Vagina (tissue), 2 donors: ENCODE data around the gene CAMSAP1. TPM values are rescaled to one million over a fixed set of nuclear protein-coding genes. Genes with fewer than 3 reads are reported as not detected.

Experiments
- DNase-seq, 2 donors: peaks; one replicate each; pipeline ENCODE4 v3.0.0-alpha.2; 2017; ENCODE audit errors: extremely low spot score in 2 of 2
- H3K27ac ChIP-seq: fragments of 200-600 bp; sonication (generic); one replicate; pipeline ENCODE4 v1.5.1; 2019
- H3K27me3 ChIP-seq: fragments of 200-600 bp; sonication (generic); one replicate; pipeline ENCODE4 v1.5.1; 2019
- H3K36me3 ChIP-seq, 2 donors: fragments of 200-600 bp; sonication (generic); one replicate each; pipeline ENCODE4 v1.5.1; 2017 to 2019
- H3K4me1 ChIP-seq: fragments of 200-600 bp; sonication (generic); one replicate; pipeline ENCODE4 v1.5.1; 2019
- H3K4me3 ChIP-seq, 2 donors: fragments of 200-600 bp; sonication (generic); 1 replicate in 1 of 2; 2 replicates in 1 of 2; pipeline ENCODE4 v1.5.1; 2016 to 2019
- H3K9me3 ChIP-seq: fragments of 200-600 bp; sonication (generic); one replicate; pipeline ENCODE4 v1.5.1; 2019
- CTCF ChIP-seq, 3 experiments: fragments of 450-650 bp in 2 of 3; fragments of 200-600 bp in 1 of 3; sonication (generic) in 1 of 3; IDR thresholded peaks; one replicate each; pipeline ENCODE4 v1.5.1; 2017 to 2019; ENCODE audit warnings: antibody characterized with exemption in 3 of 3, mild to moderate bottlenecking in 2 of 3, moderate library complexity in 2 of 3
- POLR2A ChIP-seq, 2 donors: fragments of 450-650 bp; IDR thresholded peaks; one replicate each; pipeline ENCODE4 v1.6.1; 2017; ENCODE audit warnings: antibody characterized with exemption in 2 of 2, mild to moderate bottlenecking in 2 of 2, moderate library complexity in 2 of 2
- POLR2AphosphoS5 ChIP-seq, 2 donors: sonication (generic); formaldehyde crosslinking; IDR thresholded peaks; one replicate each; pipeline ENCODE4 v1.9.0; 2017; ENCODE audit warnings: antibody characterized with exemption in 2 of 2, mild to moderate bottlenecking in 2 of 2, low read depth in 1 of 2; ENCODE audit not compliant: insufficient read depth in 1 of 2
- intact Hi-C: fragments of 100-400 bp; cut with DNase I; formaldehyde crosslinking; loops from one replicate; pipeline ENCODE4 v1.15.1; 2023
- total RNA-seq: library from RNA; depleted of rRNA; stranded (reverse); fragments of >200 nt; gene quantifications from one replicate; pipeline ENCODE4 v1.2.3, GENCODE V29; 2016

CAMSAP1 gene
- total RNA-seq, 1 donor from 2014 or later = 20.9 TPM

GRCh38 chr9:135794057-135794335 lies 113.3 kb downstream of the CAMSAP1 start:
- no peaks in the 10 kb centered on the region for H3K36me3 ChIP-seq
- no peaks in the 10 kb centered on the region for H3K9me3 ChIP-seq
- H3K27ac ChIP-seq = no peak overlapping the region
- peaks cover 13% of the 10 kb centered on the region for H3K4me1 ChIP-seq
- no peaks in the 10 kb centered on the region for H3K27me3 ChIP-seq
- no peak overlapping the region for H3K4me3 ChIP-seq
- intact Hi-C loops = no loop called here
- TF ChIP-seq POLR2A (IDR thresholded peaks at IDR 0.05) (no peak), CTCF (IDR thresholded peaks at IDR 0.05) (no peak), POLR2AphosphoS5 (IDR thresholded peaks at IDR 0.05; ENCODE audit: insufficient read depth in 1 of 2, low read depth in 1 of 2) (no peak)
- DNase-seq = no peak

- no peak for DNase-seq
- Histone ChIP-seq H3K27me3 (no peaks in the 10 kb centered on the region), H3K27ac (no peak overlapping the region), H3K9me3 (no peaks in the 10 kb centered on the region), H3K4me1 (peaks cover 13% of the 10 kb centered on the region), H3K4me3 (no peak overlapping the region), H3K36me3 (no peaks in the 10 kb centered on the region)
- intact Hi-C loops = no loop called here
- TF ChIP-seq POLR2A (IDR thresholded peaks at IDR 0.05) (no peak), POLR2AphosphoS5 (IDR thresholded peaks at IDR 0.05; ENCODE audit: insufficient read depth in 1 of 2, low read depth in 1 of 2) (no peak), CTCF (IDR thresholded peaks at IDR 0.05) (no peak)
These were observed 113.9 kb downstream of the CAMSAP1 start for GRCh38 chr9:135793221-135794056.

GRCh38 chr9:135792268-135793128 lies 114.8 kb downstream of the CAMSAP1 start:
- Histone ChIP-seq H3K27me3 (no peaks in the 10 kb centered on the region), H3K4me3 (no peak overlapping the region), H3K4me1 (peaks cover 4% of the 10 kb centered on the region), H3K27ac (no peak overlapping the region), H3K9me3 (no peaks in the 10 kb centered on the region), H3K36me3 (no peaks in the 10 kb centered on the region)
- no peak for TF ChIP-seq POLR2A (IDR thresholded peaks at IDR 0.05)
- no peak for TF ChIP-seq POLR2AphosphoS5 (IDR thresholded peaks at IDR 0.05; ENCODE audit: insufficient read depth in 1 of 2, low read depth in 1 of 2)
- no peak for TF ChIP-seq CTCF (IDR thresholded peaks at IDR 0.05)
- no peak for DNase-seq
- intact Hi-C loops = no loop called here

GRCh38 chr9:135791431-135792267 lies 115.7 kb downstream of the CAMSAP1 start:
- Histone ChIP-seq H3K27me3 (no peaks in the 10 kb centered on the region), H3K4me1 (no peaks in the 10 kb centered on the region), H3K4me3 (no peak overlapping the region), H3K9me3 (no peaks in the 10 kb centered on the region), H3K27ac (no peak overlapping the region), H3K36me3 (no peaks in the 10 kb centered on the region)
- no peak for DNase-seq
- intact Hi-C loops = no loop called here
- TF ChIP-seq CTCF (IDR thresholded peaks at IDR 0.05) = no peak
- TF ChIP-seq POLR2A (IDR thresholded peaks at IDR 0.05) = no peak
- TF ChIP-seq POLR2AphosphoS5 (IDR thresholded peaks at IDR 0.05; ENCODE audit: insufficient read depth in 1 of 2, low read depth in 1 of 2) = no peak
